BJ (cell line): ENCODE data around the gene LPCAT1. TPM values are rescaled to one million over a fixed set of nuclear protein-coding genes. Genes with fewer than 3 reads are reported as not detected.

Source experiments
- CTCF ChIA-PET: fragments of 350-600 bp; formaldehyde crosslinking; extraction: SDS; loops from one replicate; lab custom pipeline; 2021; ENCODE audit warnings: antibody characterized with exemption, inconsistent platforms; lab: Yijun Ruan, JAX
- POLR2A ChIA-PET: fragments of 300-600 bp; sonication (Branson Sonifier 250); formaldehyde crosslinking; extraction: SDS; loops from one replicate; lab custom pipeline; 2021; ENCODE audit warnings: antibody characterized with exemption; lab: Charles Lee
- DNase-seq: peaks from one replicate; pipeline ENCODE4 v3.0.0-alpha.2; 2011; ENCODE audit warnings: low read depth
- H3K27me3 ChIP-seq: 2 replicates; pipeline ENCODE4 v1.6.0; 2011; ENCODE audit warnings: low read length; ENCODE audit not compliant: control insufficient read depth, insufficient read depth
- H3K36me3 ChIP-seq: 2 replicates; pipeline ENCODE4 v1.5.1; 2011; ENCODE audit warnings: low read length; ENCODE audit not compliant: control insufficient read depth, insufficient read depth
- H3K4me3 ChIP-seq: 2 replicates; pipeline ENCODE4 v1.5.1; 2011; ENCODE audit warnings: low read depth, mild to moderate bottlenecking, control low read depth, low read length
- polyA plus RNA-seq: library from polyadenylated mRNA; depleted of rRNA; stranded (reverse); fragments of >200 nt; gene quantifications from 2 replicates; pipeline ENCODE4 v1.2.3, GENCODE V29; 2011
- TF ChIP-seq, protein P1 (sequence below): IDR thresholded peaks from 2 replicates; pipeline ENCODE4 v1.5.1; 2011; ENCODE audit warnings: low read depth, mild to moderate bottlenecking, control low read depth, inconsistent platforms, low read length, moderate library complexity; ENCODE audit not compliant: insufficient read depth

Gene LPCAT1
- polyA plus RNA-seq, 1 experiment = 14.3 TPM

DNA sequence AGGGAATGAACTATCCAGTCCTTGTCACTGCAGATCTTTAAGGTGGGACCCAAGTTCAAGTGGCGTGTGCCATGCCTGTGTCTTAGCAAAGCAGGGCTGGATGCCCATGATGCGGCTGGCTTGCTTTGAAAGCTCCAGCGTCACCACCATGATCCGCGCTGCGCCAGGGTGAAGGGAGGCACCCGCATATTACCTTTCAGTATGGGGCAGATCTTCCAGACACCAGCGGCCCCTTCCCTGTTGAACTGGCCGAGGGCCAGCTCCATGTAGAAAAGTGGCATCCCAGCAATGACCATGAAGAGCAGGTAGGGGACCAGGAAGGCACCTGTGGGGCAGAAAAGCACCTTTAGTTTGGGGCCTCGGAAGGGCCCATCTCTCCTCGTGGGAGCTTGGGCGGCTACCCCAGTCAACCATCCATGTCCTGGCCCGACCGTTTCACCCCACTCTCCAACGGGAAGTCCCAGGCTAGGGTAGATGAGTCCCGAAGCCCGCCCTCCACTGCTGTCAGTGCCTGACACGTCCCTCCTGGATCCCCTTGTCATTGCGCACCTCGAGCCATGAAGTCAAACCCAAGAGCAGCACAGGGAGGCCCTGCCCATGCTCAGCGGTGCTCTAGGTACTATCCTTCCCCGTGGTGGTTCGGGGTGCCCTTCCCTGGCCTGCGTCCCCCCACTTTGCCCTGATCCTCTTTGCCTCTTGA, 82.4 kb downstream of the LPCAT1 start:
- ChIA-PET CTCF (no interaction called here), POLR2A (no interaction called here)
- no peak overlapping the region for H3K4me3 ChIP-seq
- no peak for DNase-seq
- peaks cover 19% of the 10 kb centered on the region for H3K27me3 ChIP-seq
- TF ChIP-seq, protein P1, sequence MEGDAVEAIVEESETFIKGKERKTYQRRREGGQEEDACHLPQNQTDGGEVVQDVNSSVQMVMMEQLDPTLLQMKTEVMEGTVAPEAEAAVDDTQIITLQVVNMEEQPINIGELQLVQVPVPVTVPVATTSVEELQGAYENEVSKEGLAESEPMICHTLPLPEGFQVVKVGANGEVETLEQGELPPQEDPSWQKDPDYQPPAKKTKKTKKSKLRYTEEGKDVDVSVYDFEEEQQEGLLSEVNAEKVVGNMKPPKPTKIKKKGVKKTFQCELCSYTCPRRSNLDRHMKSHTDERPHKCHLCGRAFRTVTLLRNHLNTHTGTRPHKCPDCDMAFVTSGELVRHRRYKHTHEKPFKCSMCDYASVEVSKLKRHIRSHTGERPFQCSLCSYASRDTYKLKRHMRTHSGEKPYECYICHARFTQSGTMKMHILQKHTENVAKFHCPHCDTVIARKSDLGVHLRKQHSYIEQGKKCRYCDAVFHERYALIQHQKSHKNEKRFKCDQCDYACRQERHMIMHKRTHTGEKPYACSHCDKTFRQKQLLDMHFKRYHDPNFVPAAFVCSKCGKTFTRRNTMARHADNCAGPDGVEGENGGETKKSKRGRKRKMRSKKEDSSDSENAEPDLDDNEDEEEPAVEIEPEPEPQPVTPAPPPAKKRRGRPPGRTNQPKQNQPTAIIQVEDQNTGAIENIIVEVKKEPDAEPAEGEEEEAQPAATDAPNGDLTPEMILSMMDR = no peak
- H3K36me3 ChIP-seq = no peaks in the 10 kb centered on the region

GRCh38 chr5:1440098-1440493, 83.7 kb downstream of the LPCAT1 start:
- no peak overlapping the region for H3K4me3 ChIP-seq
- ChIA-PET POLR2A (no interaction called here), CTCF (no interaction called here)
- TF ChIP-seq, protein P1 = no peak
- H3K36me3 ChIP-seq = no peaks in the 10 kb centered on the region
- H3K27me3 ChIP-seq = peaks cover 11% of the 10 kb centered on the region
- DNase-seq = no peak

DNA sequence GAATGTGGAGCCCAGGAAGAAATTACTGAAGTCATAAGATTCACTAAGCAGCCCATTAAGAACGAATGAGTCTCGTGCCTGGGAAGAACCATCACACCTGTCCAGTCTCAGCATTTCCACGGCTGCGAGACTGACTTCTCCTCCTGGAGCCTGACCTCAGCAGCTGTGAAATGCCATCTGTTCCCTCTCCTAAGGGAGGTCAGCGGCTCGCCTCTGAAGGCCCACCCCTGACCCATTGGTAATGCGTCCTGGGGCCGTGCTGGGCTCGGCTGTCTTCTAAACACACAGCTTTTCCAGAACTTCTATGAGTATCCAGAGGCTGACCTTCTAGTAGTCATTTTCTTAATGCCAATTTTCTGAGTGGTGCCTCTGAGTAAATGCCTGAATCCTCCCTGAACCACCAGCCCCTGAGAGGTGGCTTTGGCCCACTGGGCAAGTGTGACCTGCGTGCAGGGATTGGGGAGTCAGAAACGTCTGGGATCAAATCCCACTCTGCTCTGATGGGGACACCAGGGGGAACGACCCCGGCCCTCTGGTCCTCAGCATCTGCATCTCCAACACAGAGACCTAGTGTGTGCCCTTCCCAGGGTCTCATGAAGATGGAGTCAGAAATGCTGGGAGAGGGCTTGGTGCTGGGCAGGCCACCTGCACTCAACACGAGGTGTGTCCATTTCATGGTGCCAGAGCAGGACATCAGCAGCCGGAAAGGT, 84.2 kb downstream of the LPCAT1 start:
- no peak for DNase-seq
- ChIA-PET CTCF (no interaction called here), POLR2A (no interaction called here)
- Histone ChIP-seq H3K4me3 (no peak overlapping the region), H3K36me3 (no peaks in the 10 kb centered on the region), H3K27me3 (peaks cover 10% of the 10 kb centered on the region)
- TF ChIP-seq, protein P1 = no peak

DNA sequence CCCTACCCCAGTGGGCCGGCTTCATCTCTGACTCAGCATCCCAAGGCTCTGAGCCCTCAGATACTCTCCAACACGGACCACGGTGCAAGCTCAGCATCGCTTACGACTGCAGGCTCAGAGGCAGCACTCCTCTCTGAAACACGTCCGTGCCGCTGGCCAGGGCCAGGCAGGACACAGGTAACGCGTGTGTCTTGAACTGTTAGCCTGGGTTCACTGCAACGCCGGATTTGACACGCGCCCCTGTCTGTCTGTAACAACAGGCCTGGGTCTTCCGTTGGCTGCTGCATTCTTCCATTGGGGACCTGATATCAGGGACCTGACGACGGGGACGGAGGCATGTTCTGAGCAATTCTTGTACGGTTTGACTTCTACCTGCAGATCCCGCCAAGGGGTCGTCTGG, 84.9 kb downstream of the LPCAT1 start:
- ChIA-PET POLR2A (no interaction called here), CTCF (no interaction called here)
- Histone ChIP-seq H3K36me3 (no peaks in the 10 kb centered on the region), H3K27me3 (peaks cover 4% of the 10 kb centered on the region), H3K4me3 (no peak overlapping the region)
- no peak for DNase-seq
- TF ChIP-seq, protein P1 = no peak

DNA sequence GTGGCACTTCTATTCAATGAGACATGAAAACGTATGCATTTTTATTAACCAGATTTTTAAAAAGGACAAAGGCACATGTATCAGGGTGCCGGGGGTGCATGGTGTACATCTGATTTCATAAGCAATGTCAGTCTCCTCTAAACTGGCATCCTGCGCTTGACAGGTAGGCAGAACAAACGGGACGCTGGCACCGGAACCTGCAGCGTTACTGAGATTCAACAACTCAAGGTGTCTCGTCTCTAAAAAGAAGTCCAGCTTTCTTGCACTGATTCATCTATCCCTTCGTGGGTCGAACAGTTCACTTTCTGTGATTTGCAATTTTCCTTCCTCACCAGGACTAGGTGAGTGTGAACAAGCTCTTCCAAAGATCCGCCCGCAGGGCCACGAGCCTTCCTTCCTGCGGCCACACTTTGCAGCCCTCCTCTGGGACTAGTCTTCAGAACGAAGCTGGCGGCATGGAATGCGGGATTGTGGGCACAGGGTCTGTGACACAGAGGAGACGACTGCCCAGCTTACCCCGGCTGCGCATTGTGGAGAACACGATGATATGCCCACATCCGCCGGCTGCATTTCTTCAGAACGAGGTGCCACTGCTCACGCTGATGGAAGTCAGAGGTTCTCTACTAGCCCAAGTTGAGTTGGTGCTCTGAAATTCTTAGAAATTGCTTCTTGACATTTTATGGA, 85.7 kb downstream of the LPCAT1 start:
- Histone ChIP-seq H3K27me3 (no peaks in the 10 kb centered on the region; the same call in none of the 2 replicates), H3K36me3 (no peaks in the 10 kb centered on the region), H3K4me3 (no peak overlapping the region)
- DNase-seq = no peak
- TF ChIP-seq, protein P1 = no peak
- ChIA-PET CTCF (interaction anchor here (1.0 kb wide), 1 partner anchor 12 kb away, joined by 3 read pairs; no protein-coding TSS in a partner anchor), POLR2A (no interaction called here)
